ENCODE results near the gene MIA3.

The MIA3 gene

GRCh38 chr1:222618880-222619596, 1.1 kb downstream of the MIA3 start:
- Histone ChIP-seq H3K4me3 (peak overlapping the region; percentile 92 to 99 (median 97)), H3K27ac (peak overlapping the region in 12 of 21 experiments; percentile 78 to 95 (median 90))

DNA sequence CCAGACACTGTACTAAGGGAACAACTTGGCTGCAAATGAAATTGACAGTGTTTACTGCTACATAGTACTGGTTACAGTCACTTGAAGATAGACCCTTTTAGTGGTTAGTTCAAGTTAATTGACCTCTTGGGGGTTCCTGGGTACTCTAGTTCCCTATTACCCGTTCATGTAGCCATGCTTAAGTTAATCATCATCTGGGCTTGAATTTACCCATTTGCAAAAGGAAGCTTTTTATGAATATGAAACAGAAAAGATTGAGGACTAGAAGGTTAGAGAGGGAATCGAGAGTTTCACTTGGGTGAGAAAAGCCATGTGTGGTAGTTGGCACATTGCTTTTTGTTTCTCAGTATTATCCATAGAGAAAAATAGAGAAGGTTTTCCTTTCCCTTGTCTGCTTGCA, 2.7 kb downstream of the MIA3 start:
- H3K27ac ChIP-seq: no peak overlapping the region
- no peak overlapping the region for H3K4me3 ChIP-seq

- H3K27ac ChIP-seq: no peak overlapping the region
- H3K4me3 ChIP-seq: no peak overlapping the region
These were observed 4.9 kb downstream of the MIA3 start for GRCh38 chr1:222622765-222623164.

DNA sequence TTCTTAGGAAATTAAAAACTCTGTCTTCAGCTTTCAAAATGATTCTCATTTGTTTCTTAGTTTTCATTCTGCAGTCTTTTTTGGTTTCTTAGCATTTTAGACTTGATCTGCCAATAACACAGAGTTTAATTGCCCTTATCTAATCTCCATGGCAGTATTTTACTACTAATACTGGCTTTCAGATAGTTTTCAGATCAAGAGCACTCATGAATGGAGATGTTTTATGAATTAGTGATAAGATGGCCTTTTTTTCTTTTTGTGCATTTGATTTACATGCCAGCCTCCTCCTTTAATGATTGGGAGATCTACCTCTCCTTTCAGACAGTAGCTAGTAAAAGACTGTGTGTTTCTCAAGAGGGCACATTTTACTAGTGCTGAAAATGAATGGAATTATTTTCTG, 5.6 kb downstream of the MIA3 start:
- no peak overlapping the region for H3K4me3 ChIP-seq
- no peak overlapping the region for H3K27ac ChIP-seq

DNA sequence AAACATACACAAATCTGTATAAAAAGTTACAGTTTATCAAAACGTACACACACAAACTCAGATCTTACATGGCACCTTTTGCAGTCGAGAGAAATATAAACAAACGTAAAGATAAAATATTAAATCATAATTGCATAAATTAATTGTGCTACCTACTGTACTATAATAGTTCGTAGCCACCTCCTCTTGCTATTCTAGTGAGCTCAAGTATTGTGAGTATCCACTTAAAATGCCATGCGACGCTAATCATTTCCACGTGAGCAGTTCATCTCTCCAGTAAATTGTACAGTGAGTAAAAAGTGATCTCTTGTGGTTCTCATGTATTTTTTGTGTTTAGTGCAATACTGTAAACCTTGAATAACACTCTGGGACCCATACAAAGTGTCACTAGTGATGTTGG, 6.3 kb downstream of the MIA3 start:
- Histone ChIP-seq H3K4me3 (no peak overlapping the region), H3K27ac (no peak overlapping the region)

DNA sequence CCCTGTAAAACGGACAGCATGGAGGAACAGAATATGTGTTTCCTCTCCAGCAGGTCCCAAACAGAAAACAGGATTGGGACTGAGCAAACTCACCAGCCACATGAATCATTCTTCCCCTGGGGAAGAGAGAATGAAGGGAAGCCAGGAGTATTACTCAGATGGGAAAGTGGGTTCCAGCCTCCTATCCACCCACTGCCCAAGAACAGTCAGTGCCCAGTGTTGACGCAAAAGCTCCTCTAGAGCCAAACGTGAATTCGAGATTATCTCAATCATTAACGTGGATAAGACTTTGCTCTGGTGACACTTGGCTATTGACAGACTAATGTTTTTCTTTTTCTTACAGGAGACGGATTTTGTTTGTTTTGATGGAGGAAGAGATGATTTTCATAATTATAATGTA, 9.3 kb downstream of the MIA3 start:
- Histone ChIP-seq H3K4me3 (no peak overlapping the region), H3K27ac (no peak overlapping the region)

GRCh38 chr1:222629921-222630535, 12.1 kb downstream of the MIA3 start:
- Histone ChIP-seq H3K4me3 (no peak overlapping the region), H3K27ac (no peak overlapping the region)

- H3K27ac ChIP-seq: no peak overlapping the region
- H3K4me3 ChIP-seq: no peak overlapping the region
These were observed 13.8 kb downstream of the MIA3 start for GRCh38 chr1:222631611-222632208.

DNA sequence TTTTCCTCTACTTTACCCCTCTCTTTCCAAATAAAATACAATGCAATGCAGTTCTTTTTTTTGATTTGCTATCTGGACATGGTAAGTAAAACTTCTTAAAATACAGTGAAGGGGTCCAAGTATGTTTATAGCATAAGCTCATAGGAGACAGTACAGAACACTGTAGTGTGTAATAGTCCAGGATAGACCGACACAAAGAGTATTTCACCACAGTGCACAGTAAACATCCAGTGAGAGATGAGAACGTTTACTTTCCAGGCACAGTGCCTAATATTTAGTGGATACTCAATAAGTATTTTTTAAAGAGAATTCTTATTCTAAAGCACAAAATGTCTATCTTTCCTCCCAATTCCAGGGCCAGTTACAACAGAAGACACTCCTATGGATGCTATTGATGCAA, 14.9 kb downstream of the MIA3 start:
- H3K4me3 ChIP-seq: no peak overlapping the region
- H3K27ac ChIP-seq: no peak overlapping the region

- no peak overlapping the region for H3K4me3 ChIP-seq
- peak overlapping the region in 1 of 21 experiments; percentile 11 for H3K27ac ChIP-seq
These were observed 16.5 kb downstream of the MIA3 start for GRCh38 chr1:222634180-222635013.

- no peak overlapping the region for H3K27ac ChIP-seq
- no peak overlapping the region for H3K4me3 ChIP-seq
These were observed 23.5 kb downstream of the MIA3 start for GRCh38 chr1:222641269-222641948.

DNA sequence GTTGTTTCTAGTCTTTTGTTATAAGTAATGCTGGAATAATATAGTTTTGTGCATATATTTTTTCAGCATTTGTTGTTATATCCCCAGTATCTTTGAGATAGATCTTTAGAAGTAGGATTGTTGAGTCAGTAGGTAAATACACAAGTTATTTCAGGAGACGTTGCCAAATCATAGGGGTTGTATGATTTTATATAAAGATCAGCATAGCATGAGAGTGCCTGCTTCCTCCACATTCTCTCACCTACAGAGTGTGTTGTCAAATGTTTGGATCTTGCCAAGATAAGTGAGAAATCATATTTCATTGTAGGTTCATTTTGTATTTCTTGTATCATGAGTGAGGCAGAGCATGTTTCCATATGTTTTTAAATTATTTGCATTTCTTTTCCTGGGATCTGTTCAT, 24.6 kb downstream of the MIA3 start:
- H3K4me3 ChIP-seq: no peak overlapping the region
- no peak overlapping the region for H3K27ac ChIP-seq

GRCh38 chr1:222643606-222643937, 25.7 kb downstream of the MIA3 start:
- peak overlapping the region; percentile 67 to 98 (median 96) for H3K27ac ChIP-seq

DNA sequence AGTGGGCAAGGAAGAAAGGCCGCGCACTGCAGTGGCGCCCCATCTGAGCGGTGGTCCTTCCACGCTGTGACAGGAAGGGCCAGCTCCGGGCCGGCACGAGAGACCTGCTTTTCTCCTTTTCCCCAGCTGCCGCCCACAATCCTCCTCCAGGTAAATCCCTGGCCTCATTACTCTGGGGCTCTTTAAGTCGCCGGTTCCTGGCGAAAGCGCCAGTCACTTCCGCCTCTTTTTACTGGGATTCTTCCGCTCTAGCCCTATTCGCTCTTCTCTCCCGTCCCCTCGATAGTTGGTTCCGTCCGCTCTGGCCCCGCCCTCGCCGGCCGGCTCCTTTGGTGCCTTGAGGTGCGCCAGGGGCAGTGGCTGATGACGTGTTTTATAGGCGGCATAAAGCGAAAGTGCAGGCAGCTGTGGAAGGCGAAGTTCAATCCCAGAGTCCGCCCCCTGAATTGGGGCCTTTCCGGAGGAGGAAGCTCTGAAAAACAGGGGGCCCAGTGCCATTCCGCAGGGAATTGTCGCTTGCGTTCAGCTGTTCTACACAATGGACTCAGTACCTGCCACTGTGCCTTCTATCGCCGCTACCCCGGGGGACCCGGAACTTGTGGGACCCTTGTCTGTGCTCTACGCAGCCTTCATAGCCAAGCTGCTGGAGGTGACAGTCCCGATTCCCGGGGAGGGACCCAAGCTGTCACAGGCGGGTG, 26.2 kb downstream of the MIA3 start:
- H3K27ac ChIP-seq: peak overlapping the region; percentile 67 to 98 (median 96)
- peak overlapping the region; percentile 65 to 95 (median 74) for H3K4me3 ChIP-seq

More at GRCh38 chr1:222643606-222643937, 25.7 kb downstream of the MIA3 start:
- H3K4me3 ChIP-seq: peak overlapping the region; percentile 65 to 95 (median 74)

GRCh38 chr1:222644636-222644980, 26.7 kb downstream of the MIA3 start:
- Histone ChIP-seq H3K27ac (peak overlapping the region; percentile 67 to 98 (median 96)), H3K4me3 (peak overlapping the region; percentile 65 to 95 (median 74))

DNA sequence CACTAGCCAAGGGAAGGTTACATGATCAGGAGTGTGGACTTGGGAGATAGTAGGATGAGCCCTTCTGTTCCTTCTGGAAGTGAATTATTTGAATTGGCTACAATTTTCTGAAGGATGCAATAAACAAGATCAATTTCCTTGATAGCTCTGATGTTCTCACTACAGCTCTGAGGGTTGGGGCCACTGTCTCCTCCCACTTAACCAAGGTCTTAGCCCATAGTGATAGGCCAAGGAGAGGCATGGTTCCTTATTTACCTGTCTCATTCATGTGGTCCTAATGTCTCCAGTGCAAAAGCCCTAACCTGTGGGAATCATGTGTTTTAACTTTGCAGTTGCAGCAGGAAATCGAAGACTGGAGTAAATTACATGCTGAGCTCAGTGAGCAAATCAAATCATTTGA, 34.8 kb downstream of the MIA3 start:
- H3K4me3 ChIP-seq: no peak overlapping the region
- no peak overlapping the region for H3K27ac ChIP-seq

- Histone ChIP-seq H3K27ac (peak overlapping the region in 1 of 21 experiments; percentile 72), H3K4me3 (no peak overlapping the region)
These were observed 35.4 kb downstream of the MIA3 start for GRCh38 chr1:222653178-222653827.

DNA sequence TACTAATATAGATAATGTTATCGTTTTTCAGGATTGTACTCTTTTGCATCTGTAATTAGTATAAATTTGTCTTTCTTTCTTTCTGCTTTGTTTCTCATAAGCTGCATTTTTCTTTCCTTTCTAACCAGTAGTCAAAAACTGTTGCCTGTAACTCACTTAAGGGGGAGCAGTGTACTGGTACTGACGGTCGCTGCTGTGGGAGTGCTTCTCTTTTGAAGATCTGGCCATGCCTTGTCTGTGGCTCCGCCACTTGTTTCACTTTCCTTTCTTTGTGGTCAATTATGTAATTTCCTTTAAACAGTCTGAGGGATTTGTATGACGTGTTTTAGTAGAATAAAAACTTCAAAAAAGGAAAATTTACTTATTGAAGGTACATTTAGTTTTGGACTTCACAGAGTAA, 37.0 kb downstream of the MIA3 start:
- peak overlapping the region in 10 of 21 experiments; percentile 14 to 72 (median 38) for H3K27ac ChIP-seq
- H3K4me3 ChIP-seq: no peak overlapping the region
